Superior temporal gyrus (tissue), 1 donor: ENCODE results near the gene SSU72.
"Not testable (repeated sequence)": the region's sequence is repeated elsewhere in the genome, so short reads cannot be mapped to it uniquely, and the experiment has no call there.

Experiments
- DNase-seq: peaks from one replicate; pipeline ENCODE4 v3.0.0-alpha.2; 2016; ENCODE audit errors: extremely low spot score

Gene SSU72

DNA sequence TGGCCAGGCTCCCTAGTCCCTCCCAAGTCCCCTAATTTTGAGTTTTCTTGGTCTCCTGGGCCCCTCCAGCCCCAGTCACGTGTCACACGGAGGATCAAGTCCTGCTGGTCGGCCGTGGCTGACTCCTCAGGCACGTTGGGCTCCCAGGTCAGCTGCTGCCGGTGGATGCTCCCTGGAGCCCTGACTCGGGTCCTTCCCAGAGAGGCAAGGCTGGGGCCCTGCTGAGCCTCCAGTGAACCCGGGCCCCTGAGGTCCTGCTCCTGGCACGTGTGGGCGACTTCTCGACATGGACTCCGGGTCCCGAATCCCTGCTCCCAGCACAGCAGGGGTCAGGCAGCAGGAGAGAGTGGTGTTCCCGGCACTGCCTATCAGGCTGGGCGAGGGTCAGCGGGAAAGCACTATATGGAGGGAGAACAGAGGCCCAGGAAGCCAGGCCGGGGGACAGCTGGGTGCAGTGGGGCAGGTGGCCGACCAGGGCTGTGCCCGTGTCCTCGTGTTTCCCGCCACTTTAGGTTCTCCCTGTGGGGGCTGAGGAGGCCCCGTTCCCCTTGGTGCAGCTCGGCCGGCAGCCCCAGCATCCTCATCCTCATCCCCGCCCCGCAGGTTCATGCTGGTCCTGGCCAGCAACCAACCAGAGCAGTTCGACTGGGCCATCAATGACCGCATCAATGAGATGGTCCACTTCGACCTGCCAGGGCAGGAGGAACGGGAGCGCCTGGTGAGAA is 47.4 kb downstream of the SSU72 start:
- DNase-seq, result no peak

- DNase-seq, result not testable (repeated sequence)
Observed at GRCh38 chr1:1526476-1526875, 48.2 kb downstream of the SSU72 start.

- DNase-seq, result not testable (repeated sequence)
Observed at GRCh38 chr1:1524750-1525383, 49.8 kb downstream of the SSU72 start.

- DNase-seq, result not testable (repeated sequence)
Observed at GRCh38 chr1:1523651-1524050, 51.0 kb downstream of the SSU72 start.

DNA sequence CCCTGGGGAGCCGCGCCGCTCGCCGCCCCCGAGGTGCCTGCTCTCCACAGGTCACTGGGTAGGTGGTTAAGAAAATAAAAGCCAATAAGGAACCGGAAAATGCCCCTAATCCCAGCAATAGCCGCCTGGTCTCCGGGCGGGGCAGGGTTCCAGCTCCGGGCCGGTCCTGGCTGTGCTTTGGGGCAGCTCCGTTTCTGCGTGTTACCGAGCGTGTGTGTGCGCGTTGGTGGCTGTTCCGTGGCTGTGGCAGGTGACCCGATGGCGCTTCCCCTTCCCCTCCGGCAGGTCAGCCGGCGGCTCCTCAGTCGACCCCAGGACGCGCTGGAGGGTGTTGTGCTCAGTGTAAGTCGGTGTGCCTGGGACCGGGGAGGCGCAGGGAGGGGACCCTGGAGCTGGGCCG is 51.4 kb downstream of the SSU72 start:
- not testable (repeated sequence) for DNase-seq

- not testable (repeated sequence) for DNase-seq
Observed at GRCh38 chr1:1522536-1522935, 52.1 kb downstream of the SSU72 start.

DNA sequence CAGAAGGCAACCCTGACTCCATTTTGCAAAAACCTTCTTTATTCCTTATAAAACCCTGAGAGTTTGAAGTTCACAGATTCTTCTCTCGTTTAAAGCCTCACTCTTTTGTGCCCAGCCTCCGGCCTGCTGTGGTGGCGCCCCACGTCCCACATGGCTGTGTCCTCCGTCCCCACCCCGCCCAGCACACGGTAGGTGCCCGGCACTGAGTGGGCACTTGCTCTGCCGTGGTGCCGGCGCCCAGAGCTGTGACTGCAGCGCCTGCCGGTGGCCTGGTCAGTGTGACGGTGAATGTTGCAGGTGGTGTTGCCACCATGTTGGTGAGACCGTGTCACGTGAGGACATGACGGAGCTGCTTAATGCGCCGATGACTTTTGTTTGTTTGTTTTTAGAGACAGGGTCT is 53.3 kb downstream of the SSU72 start:
- DNase-seq, result no peak

DNA sequence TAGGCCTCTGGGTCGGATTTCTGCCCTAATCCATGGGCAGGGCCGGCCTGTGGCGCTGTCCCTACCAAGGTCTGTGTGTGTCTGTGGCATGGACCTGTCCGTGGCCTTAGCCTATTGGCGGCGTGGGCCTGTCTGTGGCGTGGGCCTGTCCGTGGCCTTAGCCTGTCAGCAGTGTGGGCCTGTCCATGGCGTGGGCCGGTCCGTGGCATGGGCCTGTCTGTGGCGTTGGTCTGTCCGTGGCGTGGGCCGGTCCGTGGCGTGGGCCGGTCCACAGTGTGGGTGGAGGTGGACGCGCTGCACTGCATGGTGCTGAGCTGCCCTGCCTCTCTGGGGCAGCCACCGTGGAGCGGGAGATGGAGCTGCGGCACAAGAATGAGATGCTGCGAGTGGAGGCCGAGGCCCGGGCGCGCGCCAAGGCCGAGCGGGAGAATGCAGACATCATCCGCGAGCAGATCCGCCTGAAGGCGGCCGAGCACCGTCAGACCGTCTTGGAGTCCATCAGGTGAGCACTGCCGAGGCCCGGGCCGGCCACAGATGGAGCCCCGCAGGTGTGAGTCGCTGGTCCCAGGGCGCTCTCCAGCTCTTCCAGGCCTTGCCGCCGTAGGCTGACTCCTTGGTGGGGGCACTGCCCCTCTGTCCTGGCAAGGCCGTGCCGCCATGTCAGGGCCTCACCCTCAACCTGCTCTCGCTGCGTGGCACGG is 54.7 kb downstream of the SSU72 start:
- DNase-seq, result not testable (repeated sequence)

GRCh38 chr1:1518621-1519007 is 56.0 kb downstream of the SSU72 start:
- not testable (repeated sequence) for DNase-seq

- DNase-seq, result no peak
Observed at GRCh38 chr1:1517973-1518620, 56.6 kb downstream of the SSU72 start.

DNA sequence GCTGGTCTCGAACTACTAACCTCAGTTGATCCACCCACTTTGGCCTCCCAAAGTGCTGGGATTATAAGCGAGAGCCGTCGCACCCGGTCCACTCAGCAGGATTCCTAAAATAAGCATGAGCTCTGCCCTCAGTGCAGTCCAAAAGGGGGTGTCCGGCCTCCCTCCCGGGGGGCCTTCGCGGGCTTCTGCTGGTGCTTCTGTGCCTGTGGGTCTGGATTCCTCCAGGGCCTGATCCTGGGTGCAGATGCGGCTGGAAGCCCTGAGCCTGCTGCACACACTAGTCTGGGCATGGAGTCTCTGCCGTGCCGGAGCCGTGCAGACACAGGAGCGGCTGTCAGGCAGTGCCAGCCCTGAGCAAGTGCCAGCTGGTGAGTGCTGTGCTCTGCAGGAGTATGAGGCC is 57.7 kb downstream of the SSU72 start:
- not testable (repeated sequence) for DNase-seq

DNA sequence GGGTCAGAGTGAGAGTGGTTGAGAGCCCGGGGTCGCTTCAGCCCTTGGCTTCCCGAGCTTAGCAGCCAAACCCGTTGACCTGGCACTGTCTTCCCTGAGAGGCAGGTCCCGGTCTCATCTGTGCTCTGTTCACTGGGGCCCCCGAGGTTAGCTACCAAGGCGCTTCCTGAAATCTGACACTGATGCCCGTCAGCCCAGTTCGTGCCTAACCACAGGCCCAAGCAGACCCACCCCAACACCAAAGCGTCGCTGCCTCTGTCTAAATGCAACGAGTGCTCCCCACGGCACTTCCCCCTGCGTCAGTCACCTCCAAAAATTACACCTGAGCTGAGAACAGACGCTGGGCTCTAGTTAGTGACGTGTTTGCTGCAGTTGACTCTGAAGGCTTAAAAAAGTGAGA is 60.3 kb downstream of the SSU72 start:
- not testable (repeated sequence) for DNase-seq

- DNase-seq, result not testable (repeated sequence)
Observed at GRCh38 chr1:1513675-1514074, 61.0 kb downstream of the SSU72 start.

DNA sequence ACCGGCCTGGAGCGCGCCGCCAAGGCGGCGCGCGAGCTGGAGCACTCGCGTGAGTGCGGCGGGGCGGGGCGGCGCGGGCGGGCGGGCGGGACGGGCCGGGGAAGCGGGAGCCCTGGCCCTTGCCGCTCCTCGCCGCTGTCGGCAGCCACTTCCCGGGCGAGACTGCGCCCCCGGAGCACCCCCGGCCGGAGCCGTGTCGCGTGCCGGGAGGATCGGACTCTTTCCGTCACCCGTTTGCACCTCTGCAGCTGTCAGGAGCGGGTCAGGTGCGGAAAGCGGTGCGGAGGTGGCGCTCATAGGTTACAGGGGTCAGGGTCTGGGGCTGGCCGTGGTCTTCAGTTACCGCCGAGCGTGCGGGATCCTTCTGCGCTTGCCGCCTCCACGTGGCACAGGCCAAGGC is 62.2 kb downstream of the SSU72 start:
- DNase-seq, result not testable (repeated sequence)

DNA sequence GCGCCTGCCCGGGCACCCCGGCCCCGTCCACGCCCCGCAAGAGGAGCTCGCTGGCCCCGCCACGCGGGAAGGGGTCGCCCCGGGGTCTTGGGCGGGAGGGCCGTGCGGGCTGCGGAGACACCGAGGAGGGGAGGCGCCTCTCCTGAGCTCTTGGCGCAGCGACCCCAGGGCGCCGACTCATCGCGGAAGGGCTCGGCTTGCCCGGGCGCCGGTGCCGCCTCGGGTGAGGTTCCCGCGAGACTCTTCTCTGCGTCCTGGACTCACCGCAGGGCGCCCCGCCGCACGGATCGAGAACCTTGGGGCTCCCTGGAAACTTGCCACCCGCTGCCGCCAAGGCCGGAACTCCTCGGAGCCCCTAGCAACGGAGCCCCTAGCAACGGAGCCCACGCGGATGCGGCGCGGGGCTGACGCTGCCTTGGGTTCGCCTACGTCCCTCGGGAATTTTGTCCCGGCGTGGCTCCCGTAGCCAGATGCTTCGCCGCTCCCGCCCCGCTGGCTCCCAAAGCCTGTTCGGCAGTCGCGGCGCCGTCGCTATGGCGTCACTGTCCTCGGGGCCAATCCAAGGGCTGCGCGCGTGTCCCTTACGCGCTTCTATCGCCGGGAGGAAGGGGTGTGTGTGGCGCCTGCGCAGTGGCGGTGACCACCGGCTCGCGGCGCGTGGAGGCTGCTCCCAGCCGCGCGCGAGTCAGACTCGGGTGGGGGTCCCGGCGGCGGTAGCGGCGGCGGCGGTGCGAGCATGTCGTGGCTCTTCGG is 63.0 kb downstream of the SSU72 start, which contains the start of gene ATAD3A:
TSS of gene ATAD3A (plus strand) at position 630 of the 753 bp plus-strand sequence. CDS start at position 737, 107 bp downstream.
- peak; percentile 98 for DNase-seq

DNA sequence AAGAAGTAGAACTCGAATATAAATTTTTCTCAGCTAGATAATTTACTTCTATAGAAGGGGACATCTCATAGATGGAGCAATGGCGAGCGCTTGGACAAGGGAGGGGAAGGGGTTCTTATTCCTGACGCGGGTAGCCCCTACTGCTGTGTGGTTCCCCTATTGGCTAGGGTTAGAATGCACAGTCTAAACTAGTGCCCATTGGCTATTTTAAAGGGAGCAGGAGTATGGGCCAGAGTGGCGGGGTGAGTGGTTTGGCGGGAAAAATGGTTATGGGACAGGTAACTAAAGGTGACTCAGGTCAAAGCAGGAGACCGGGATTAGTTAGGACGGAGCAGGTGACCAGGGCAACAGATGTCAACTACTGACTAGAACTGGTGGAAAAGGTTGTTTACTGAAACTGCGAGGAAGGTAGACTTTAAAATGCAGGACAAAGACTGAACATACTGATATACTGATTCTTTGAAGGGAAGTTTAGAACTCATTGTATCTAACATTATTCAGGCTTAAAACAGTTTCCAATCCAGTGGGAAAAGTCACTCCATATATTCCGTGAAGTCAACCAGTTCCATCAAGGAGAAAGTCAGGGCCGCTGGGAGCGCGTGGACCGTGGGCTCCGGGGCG is 63.6 kb downstream of the SSU72 start:
- DNase-seq, result peak; percentile 12

DNA sequence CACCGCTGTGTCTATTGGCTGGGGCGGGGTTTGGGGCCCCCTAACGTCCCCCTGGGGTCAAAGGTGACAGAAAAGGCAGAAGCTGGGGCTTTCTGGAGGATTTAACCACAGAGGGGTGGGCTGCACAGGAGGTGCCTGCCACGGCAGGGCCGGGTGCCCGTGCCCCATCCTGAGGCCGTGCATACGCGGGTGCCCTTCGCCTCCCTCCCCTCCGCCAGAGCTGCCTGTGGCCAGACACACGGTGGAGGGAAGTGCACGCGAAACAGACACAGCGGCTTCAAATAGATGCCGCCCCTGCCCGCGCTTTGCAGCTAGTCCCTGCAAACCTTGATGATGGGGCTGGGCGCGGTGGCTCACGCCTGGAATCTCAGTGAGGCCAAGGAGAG is 65.2 kb downstream of the SSU72 start:
- not testable (repeated sequence) for DNase-seq

DNA sequence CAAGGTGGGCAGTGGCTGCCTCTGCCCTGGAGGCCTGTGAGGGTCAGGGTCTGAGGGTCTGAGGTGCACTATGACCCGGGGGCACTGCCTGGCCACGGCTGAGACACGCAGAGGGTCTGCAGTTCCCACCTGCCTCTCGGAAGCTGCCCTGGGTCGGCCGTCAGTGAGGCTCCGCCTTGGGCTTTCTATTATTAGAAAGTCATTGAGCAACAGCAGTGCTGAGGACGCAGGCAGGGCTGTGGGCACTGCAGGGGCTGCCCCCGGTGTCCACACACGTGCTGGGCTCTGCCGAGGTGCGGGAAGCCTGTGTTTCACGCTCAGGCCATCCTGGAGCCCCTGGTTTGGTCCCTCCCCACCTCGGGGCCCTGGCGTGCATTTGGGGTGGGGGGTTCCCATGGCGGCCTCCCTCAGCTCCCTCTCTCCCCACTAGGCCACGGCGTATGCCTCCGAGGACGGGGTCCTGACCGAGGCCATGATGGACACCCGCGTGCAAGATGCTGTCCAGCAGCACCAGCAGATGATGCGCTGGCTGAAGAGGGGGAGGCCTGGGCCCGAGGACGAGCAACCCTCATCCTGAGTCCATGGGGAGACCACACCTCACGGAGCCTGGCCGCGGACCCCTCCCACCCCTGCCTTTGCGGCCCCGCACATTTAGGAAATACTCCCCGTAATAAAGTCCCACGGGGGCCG is 65.7 kb downstream of the SSU72 start:
- DNase-seq, result not testable (repeated sequence)

DNA sequence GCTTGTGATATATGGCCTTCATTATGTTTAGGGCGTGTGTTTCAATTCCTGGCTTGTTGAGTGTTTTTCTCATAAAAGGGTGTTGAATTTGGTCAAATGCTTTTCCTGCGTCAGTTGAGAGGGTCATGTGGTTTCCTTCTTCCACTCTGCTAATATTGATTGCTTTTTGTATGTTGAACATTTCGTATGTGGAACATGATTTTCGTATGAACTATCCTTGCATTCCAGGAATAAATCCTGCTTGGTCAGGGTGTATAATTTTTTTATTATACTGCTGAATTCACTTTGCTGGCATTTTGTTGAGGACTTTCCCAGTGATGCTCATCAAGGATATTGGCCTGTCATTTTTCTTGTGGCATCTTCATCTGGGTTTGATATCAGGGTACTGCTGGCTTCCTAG is 67.4 kb downstream of the SSU72 start:
- DNase-seq, result no peak

DNA sequence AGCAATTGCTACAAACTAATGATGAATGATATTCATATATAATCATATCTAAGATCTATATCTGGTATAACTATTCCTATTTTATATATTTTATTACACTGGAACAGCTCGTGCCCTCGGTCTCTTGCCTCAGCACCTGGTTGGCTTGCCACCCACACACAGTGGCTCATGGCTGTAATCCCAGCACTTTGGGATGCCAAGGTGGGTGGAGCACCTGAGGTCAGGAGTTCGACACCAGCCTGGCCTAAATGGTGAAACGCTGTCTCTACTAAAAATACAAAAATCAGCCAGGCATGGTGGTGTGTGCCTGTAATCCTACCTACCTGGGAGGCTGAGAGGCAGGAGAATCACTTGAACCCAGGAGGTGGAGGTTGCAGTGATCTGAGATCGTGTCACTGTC is 68.9 kb downstream of the SSU72 start:
- not testable (repeated sequence) for DNase-seq
